Astrocyte (in vitro differentiated cells and primary cell): ENCODE results near the gene ATXN7L3.

Experiments
- CTCF ChIP-seq: IDR thresholded peaks from 2 replicates; pipeline ENCODE4 v1.5.1; 2011; ENCODE audit warnings: low read depth, mild to moderate bottlenecking, inconsistent platforms, low read length, moderate library complexity; ENCODE audit not compliant: insufficient read depth
- EZH2 ChIP-seq: IDR thresholded peaks from 2 replicates; pipeline ENCODE4 v1.6.1; 2012; ENCODE audit warnings: mild to moderate bottlenecking, low read length, inconsistent platforms; ENCODE audit not compliant: insufficient read depth

- TF ChIP-seq CTCF, result no peak
- no peak for TF ChIP-seq EZH2
Observed at GRCh38 chr17:44230140-44230539, 30.5 kb upstream of the ATXN7L3 start.
